GM19397 (cell line): ENCODE measurements around the gene ERCC1.
A peak's percentile ranks its signal among the peaks of the same experiment; 100 is the strongest.

Experiments used
- ATAC-seq: cut with Tn5 transposase; IDR thresholded peaks from one replicate; pipeline ENCODE4 v1.9.1; 2021; ENCODE audit warnings: mild to moderate bottlenecking, moderate library complexity; ENCODE audit not compliant: unreplicated experiment

Gene ERCC1

GRCh38 chr19:45370410-45371204, 53.1 kb downstream of the ERCC1 start, which contains the start of gene ERCC2:
Gene ERCC2, minus strand, starts transcription at chr19:45370573. Its CDS starts 33 bp downstream, at chr19:45370540.
- ATAC-seq = peak; percentile 96

- no peak for ATAC-seq
Observed at GRCh38 chr19:45368737-45369340, 54.9 kb downstream of the ERCC1 start.

GRCh38 chr19:45368127-45368526, 55.6 kb downstream of the ERCC1 start:
- ATAC-seq = no peak

- ATAC-seq = no peak
Observed at GRCh38 chr19:45364696-45365095, 59.0 kb downstream of the ERCC1 start.

- ATAC-seq = no peak
Observed at GRCh38 chr19:45363861-45364459, 59.8 kb downstream of the ERCC1 start.

- ATAC-seq = no peak
Observed at GRCh38 chr19:45362291-45362690, 61.4 kb downstream of the ERCC1 start.

GRCh38 chr19:45361608-45362007, 62.1 kb downstream of the ERCC1 start:
- ATAC-seq = no peak

- ATAC-seq = no peak
Observed at GRCh38 chr19:45358213-45358792, 65.4 kb downstream of the ERCC1 start.

- ATAC-seq = no peak
Observed at GRCh38 chr19:45357445-45357783, 66.3 kb downstream of the ERCC1 start.
